HG03378 (cell line): Measurements from ENCODE around the gene ADD1.

ENCODE experiments used
- ATAC-seq: cut with Tn5 transposase; IDR thresholded peaks from one replicate; pipeline ENCODE4 v1.9.1; 2021; ENCODE audit warnings: mild to moderate bottlenecking, moderate library complexity; ENCODE audit not compliant: unreplicated experiment

Gene ADD1, protein sequence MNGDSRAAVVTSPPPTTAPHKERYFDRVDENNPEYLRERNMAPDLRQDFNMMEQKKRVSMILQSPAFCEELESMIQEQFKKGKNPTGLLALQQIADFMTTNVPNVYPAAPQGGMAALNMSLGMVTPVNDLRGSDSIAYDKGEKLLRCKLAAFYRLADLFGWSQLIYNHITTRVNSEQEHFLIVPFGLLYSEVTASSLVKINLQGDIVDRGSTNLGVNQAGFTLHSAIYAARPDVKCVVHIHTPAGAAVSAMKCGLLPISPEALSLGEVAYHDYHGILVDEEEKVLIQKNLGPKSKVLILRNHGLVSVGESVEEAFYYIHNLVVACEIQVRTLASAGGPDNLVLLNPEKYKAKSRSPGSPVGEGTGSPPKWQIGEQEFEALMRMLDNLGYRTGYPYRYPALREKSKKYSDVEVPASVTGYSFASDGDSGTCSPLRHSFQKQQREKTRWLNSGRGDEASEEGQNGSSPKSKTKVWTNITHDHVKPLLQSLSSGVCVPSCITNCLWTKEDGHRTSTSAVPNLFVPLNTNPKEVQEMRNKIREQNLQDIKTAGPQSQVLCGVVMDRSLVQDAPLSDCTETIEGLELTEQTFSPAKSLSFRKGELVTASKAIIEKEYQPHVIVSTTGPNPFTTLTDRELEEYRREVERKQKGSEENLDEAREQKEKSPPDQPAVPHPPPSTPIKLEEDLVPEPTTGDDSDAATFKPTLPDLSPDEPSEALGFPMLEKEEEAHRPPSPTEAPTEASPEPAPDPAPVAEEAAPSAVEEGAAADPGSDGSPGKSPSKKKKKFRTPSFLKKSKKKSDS

DNA sequence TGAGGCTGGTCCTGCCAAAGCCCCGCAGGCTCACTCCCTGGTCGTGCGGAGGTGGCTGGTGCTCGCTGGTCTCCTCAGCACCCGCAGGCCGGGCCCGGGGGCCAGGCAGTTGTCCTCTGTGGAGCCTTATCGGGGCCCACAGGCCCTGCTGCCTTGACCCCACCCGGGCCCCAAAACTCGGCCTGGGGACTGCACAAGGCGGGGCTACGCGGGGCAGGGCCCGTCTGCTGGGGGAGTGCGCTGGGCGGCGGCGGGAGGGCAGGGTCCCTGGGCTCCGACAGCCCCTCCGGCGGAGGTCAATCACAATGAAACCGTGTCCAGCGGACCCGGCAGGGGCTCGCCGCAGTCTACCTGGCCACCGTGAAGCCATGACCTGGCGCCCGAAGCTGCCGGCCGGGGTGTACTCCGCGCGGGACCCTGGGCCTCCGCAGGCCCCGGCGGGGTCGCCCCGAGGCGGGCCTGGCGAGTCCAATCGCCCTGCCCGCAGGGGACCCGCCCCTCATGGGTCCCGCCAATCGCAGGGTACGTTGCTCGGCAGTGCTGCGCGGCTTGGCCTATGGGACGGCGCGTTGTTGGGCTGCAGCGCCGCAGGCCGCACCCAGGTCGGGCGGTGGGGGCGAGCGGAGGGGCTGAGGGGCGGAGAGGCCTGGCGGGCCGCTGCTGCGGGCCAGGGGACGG is at the start of gene ADD1:
Gene ADD1, plus strand, starts transcription at position 582 of the 678 bp plus-strand sequence. CDS start 32,072 bp downstream, outside the sequence.
- peak; percentile 68 for ATAC-seq

DNA sequence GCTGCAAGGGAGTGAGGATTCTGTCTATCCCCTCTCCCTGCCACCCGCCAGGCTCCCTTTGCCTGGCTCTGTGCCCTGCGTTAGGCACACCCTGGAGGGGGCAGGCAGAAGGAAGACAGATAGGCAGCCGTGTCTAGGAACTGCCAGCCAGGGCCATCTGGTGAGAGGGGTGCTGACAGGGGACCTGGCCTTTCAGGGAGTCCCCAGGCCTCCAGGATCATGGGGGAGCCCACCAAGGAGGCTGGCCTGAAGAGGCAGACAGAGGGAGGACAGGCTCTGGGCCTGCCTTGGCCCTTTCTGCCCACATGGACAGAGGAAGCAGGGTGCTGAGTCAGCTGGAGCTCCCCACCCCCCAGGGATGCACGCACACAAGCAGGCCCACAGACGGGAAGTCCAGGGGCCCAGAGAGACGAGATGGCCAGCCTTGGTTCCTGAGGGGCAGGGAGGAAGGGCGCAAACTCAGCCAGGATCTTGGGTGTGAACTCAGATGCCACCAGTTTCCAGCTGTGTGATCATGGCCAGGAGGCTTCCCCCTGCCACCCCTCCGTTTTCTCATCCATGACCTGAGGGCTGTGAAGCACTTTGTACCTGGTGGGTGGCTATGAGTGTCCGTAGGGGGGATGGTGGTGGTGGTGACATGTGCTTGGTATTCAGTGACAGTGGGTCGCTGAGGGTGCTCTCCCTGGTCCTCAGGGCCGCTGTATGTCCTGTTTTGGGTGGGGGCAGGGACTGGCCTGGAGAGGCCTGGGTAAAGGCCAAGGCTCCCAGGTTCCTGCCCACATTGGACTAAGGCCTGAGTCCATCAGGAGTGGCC is 49.0 kb upstream of the ADD1 start:
- no peak for ATAC-seq

DNA sequence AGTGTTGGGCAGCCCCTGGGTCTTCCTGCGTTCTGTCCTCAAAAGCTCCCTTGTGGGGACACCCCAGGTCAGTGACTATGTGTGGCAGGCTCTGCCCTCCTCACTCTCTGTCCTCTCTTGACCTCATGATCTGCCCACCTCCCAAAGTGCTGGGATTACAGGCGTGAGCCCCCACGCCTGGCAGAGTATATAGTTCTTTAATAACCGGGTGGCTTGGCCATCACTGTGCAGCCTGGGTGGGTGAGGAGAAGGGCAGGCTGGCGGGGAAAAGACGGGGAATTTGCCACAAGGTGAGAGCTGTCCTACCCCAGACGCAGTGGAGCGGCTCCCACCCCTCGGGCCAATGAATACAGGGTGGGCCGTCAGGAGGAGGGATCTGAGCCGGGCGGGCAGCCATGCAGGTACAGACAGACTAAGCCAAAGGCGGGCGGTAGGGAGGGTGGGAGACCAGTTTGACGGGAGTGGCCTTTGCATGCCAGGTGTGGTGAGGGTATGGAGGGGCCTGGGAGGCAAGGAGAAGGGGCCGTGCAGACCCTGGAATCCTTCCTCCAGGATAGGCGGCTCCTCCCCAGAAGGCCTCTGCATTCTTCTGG is 48.2 kb upstream of the ADD1 start:
- no peak for ATAC-seq

DNA sequence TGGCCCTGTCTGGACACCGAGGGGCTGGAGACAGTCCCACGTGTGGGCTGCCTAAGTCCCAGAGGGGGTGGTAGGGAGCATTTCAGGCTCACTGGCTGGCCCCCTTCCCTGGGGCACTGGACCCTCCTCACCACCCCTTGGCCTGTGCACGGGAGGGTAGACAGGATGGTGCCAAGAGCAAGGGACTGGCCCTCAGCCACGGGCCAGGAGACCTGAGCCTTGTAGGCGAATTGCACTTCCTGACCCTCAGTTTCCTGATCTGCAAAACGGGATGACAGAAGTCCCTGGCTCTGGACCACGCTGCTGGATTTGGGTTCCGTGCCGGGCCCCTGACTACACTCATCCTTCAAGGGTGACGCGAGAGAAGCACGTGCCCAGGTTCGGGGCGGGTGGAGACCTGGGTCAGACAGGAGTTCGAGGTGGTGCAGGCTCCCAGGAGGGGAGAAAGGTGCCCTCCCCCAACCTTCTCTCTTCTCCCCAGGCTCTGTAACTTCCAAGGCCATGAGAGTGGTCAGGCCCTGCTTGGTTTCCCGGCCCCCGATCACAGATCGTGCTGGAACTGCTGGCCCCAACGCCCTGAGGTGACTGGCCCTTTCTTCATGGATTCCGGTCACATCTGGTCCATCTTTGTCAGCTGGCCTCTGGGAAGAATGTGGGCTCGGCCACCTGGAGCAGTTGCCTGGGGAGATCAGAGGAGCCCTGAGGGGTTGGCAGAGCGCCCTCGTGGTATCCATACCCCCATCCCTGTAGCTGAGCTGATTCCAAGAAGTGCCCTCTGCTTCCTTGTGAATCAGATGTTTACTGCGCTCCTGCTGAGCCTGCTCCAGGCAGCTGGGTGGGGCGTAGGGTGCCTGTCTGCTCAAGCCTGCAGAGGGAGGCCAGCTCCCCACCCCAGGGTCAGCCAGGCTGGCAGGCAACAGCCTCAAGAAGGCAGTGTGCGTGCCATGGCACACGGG is 47.5 kb upstream of the ADD1 start:
- no peak for ATAC-seq

DNA sequence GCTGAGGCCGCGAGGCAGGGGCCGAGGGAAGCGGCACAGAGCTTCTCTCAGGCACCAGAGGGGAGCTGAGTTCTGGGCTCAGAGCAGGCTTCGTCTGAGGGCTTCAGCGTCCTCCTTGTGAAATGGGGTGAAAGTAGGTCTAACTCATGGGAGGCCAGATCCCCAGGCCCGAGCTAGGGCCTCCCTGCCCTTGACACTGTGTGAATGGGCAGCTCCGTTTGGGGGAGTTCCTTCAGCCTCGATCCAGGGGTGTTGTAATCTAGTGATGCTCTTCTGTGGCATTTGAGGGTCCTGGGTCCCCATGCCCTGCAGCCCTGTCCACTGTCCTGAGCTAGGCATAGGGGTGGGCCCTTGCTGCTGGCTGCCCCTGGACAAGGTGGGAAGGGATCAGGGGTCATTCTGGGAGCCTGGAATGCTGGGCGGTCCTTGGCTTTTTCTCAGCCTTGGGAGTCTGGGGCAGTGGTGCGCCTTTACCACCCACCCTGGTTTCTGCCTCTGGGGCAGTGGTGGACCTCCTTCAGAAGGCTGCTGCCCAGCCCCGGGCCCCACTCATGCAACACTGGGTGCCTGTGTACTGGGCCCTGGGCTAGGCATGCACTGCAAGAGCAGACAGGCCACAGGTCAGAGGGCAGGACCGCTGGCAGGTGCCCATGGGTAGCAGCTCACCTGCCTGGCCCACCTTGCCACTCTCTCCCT is 46.6 kb upstream of the ADD1 start:
- no peak for ATAC-seq

DNA sequence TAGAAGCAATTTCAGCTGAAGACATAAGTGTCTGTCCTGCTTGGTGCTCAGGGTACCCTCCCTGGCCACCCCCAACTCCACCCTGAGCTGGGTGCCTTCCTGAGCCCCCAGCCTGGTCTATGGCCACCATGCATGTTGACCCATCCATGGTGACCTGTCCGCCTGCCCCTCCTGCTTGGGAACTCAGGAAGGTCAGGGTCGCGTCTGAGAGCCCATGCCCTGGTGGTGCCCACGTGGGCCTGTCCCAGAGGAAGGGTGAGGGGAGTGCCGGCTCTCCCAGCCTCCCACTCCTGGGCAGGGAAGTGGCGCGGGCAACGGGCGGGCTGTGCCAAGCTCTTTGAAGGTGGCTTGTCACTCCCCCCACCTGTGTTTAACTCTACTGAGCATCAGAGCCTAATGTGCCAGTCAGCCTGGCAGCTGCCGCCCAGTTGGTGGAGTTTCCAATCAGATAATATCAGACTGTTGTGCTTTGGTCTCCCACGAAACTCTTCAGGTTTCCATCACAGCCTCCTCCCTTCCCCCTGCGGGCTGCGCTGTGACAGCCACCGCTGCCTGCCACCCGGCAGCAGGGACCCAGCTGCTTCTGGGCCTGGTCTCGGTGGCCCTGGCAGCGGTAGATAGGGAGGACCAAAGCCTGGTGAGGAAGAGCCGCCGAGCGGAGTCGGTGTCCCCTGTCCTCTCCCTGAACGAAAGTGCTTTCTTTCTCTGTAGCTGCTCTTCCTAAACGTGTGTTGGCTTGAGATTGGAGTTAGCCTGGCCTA is 45.9 kb upstream of the ADD1 start:
- ATAC-seq: peak; percentile 12

DNA sequence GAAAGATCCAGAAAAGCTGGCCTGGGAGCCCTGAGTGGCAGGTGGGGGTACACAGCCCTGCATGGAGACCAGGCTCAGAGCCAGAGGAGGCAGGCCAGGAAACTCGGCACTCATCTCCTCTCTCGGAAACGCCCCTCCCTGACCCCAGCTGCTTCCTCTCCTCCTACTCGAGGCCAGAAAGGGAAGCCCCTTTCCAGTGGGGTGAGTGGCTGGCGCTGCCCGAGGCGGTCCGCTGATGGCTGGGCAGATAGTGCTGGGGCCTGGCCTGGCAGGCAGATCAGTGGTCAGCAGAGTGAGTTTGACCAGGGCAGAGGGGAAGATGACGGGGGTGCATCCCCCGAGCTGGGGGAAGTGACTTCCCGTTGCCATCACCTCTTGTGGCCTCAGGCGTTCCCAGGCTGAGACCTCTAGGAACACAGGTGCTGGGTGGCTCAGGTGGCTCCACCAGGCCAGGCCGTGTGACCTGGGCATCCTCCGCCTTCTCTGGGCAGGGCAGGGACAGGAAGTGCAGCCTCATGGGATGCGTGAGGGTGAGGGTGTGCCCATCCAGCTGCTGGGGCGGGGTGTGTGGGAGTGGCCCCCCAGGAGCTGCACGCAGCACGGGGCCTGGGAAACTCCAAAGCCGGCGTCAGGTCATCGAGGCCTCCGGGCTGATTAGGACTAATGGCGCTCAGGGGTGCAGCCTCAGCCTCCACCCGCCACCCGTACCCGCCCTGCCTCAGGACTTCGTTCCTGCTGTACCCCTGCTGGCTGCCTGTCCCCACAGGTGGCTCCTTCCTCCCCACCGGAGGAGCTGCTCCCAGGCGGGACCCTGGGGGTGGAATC is 45.0 kb upstream of the ADD1 start:
- peak; percentile 32 for ATAC-seq

DNA sequence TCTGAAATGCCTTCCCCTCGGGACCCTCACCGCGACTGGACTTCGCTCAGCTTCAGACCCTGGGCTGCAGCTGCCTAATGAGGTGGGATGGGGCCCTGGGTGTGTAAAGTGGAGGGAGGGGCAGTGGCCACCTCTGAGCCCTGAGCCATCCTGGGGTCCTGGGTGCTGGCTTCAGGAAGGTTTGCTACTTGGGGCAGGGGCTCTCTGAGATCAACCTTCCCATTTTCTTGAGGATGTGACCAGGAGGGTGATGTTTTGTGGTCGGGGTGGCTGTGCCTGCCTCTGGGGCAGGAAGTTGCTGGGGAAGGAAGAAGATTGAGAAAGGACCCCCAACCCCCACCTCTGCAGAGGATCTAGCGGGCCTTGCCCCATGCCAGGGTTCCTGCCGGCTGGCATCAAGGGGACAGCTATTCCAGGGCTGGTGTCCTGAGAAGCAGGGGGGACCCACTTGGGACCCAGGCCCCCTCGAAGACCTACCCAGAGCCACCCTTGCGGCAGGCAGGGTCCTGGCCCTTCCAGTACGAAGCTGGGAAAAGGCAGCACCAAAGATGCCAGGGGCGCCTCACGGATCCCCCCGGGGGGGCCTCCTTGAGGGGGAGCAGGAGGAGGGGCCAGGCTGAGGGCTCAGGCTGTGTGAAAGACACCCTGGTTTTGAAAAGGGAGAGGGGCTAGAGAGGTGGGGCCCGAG is 44.3 kb upstream of the ADD1 start:
- ATAC-seq: no peak

DNA sequence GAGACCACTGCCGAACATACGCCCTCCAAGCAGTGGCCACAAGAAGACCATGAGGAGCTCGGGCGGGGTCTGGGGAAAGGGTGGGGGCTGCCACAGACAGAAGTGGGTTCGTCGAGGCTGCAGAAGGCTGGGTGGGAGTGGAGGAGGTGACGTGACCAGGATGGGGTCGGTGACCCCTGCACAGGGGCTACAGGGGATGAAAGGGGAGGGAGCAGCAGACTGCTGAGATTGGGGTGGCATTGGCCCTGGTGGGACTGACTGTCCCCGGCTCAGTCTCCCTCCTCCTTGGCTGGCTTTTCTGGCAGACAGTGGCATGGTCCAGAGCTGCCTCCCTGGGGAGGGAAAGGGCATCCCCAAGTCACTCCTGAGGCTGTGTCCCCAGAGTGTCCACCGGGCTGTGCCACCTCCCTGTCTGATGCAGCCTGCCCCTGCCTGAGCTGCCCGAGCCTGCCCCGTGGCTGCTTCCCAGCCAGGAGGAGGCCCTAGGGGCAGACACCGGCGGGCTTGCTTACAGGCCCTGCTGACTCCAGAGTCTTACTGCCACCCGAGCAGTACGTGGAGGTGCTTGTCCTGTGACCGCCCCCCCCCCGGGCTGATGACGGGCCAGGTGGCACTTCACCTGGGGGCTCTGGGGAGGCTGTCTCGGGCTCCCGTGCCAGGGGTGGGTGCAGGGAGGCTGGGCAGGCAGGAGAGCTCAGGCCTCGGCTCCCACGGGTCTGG is 43.5 kb upstream of the ADD1 start:
- no peak for ATAC-seq

DNA sequence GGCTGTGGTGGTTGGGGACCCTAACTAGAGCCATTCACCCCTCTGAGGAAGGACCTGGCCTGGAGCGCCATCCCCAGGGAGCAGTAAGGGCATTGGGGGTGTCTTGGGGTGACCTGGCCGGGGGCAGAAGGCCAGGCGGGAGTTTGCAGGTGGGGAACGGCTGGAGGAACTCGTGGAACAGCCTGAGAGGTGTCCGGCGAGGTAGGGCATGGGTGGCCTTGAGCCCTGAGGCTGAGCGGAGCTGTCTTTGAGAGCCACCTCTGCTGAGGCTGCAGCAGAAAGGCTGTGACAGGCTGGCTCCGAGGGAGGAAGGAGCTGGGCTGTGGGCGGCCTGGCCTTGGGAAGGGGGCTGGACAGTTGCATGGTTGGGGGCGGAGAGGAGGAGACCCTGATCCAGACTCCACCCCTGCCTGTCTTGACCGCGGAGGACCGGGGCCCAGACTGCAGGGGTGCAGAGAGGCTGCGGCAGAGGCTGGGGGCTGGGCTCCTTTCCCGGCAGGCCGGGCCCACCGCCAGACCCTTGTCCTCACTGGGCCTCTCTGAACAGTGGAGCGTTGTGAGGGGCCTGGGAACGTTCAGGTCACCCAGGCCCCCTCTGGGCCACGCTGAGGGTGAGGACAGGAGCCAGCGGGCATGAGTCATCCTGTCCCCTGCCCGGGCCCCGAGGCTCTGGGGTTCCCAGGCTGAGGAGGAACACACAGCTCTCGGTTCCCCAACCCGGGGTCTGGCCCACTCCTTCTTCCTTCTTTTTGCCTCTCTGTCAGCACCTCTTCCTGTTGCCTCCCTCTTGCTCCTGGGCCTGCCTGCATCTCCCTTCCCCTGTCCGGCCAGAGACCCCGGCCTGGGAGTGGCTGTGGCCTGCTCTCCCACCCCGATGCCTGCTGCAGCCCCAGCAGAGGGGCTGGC is 42.7 kb upstream of the ADD1 start:
- no peak for ATAC-seq

DNA sequence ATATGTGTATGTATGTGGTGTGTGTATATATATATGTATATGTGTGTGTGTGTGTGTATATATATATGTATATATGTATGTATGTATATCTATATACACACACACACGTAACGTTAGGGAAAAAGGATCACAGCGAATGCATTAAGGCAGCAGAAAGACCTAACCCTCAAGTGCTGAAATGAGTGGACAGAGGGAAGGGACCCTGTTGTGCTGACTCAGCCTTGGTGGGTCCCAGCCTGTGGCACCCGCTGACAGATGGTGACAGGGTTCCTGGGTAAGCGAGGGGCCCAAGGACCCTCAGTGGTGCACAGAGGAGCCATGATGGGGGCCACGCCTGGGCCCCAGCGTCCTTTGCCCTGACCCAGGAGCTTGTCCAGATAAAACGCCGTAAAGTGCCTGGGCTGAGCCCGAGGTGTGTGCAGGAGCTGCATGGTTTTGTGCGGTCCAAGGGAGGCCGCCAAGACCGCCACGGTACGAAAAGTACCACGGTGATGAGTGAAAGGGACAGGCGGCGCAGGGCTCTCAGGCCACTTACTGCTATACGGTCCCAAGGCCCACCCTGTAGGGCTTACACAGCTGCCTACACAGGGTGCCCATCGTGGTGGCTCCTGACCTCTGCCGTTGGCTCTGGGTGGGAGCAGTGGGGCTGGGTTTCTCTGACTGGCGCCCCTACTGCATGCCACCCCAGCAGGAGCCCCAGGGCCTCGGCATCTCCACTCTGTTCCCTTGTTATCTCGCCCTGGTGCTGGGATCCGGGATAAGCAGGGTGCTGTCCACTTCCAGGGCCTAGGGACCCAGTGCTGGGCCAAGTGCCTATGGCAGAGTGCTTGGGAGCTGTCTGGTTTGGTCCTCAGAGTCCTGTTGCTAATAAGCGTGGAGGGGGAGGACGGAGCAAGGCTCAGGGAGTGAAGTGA is 40.8 kb upstream of the ADD1 start:
- no peak for ATAC-seq

DNA sequence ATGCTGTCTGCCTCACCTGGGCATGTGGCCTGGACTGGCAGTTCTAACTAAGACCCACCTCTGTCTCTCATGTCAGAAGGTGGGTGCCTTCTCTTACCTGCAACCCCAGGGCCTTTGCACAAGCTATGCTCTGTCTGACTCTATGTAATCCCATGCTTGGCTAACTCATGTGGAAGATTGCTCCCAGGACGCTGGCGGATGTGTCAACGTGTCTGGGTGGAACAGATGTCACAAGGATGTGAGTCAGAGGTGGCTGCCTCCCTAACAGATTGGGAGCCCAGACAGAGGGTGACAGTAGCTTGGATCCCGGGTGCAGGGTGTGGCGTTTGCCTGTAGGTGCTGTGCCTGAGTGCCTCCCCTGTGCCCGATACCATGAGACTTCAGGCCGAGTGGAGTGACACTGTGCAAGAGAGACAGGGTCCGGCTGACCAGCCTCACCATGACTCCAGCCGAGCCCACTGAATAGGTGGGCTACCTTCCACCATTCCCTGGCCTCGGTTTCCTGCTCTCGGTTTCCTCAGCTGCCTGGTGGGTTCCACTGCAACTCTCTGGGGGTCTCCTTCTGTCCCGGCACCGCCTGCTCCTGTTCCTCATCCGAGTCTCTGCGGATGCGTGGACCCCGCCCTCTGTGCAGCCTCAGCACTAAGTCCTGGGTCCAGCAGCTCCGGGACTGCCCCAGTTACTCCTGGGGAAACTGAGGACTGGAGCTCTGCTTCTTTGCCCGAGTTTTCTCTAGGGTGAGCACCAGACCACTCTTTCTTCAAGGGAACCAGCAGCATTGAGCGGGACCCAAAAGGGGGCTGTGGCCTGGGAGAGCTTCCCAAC is 39.8 kb upstream of the ADD1 start:
- no peak for ATAC-seq

DNA sequence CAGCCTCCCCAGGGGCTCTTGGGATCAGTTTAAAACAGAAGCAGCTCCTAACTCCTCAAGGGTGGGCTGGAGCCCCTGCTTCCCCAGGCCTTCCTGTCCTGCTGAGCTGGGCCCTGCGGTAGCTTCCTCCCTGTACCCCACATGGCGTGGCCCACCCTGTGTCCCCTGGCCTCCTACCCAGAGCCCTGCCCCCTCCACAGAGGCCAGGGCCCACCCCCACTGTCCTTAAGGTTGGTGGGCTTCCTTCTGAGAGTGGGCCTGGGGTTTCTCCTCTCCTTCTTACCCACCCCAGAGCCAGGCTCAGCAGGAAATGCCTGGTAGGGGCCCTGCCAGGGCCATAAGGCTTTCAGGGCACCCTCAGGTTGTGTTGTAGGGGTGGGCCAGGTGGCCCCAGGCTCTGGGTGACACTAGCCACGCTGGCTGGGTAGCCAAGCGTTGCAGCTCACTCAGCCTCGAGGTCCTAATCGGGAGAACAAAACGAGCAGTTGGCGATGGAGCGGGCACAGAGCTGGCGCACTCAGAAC is 39.1 kb upstream of the ADD1 start:
- ATAC-seq: no peak
